Prostate gland (tissue), 2 donors: ENCODE data around the gene WFDC2.
"Not testable (repeated sequence)": the region's sequence is repeated elsewhere in the genome, so short reads cannot be mapped to it uniquely, and the experiment has no call there.

ENCODE experiments used
- CTCF ChIP-seq, 4 experiments: fragments of 200-600 bp in 2 of 4; fragments of 450-650 bp in 2 of 4; sonication (generic) in 2 of 4; IDR thresholded peaks; 1 replicate in 3 of 4; 2 replicates in 1 of 4; pipeline ENCODE4 v1.5.1; 2016 to 2019; ENCODE audit warnings: antibody characterized with exemption in 4 of 4, mild to moderate bottlenecking in 2 of 4, moderate library complexity in 2 of 4
- POLR2A ChIP-seq: fragments of 450-650 bp; IDR thresholded peaks from one replicate; pipeline ENCODE4 v1.6.1; 2016; ENCODE audit warnings: antibody characterized with exemption, mild to moderate bottlenecking

- not testable (repeated sequence) for TF ChIP-seq CTCF (IDR thresholded peaks at IDR 0.05); POLR2A
Observed at GRCh38 chr20:45472286-45472685, 2.7 kb downstream of the WFDC2 start.
